AG08395 (cell line): ENCODE data around the gene LARP4B.

Experiments
- DNase-seq: peaks from one replicate; pipeline ENCODE4 v3.0.0; 2012; ENCODE audit warnings: mixed read lengths, low spot score

The LARP4B gene

GRCh38 chr10:931326-932318, at the start of gene LARP4B:
TSS of gene LARP4B (minus strand) at chr10:931705. CDS start at chr10:885721, 45,984 bp downstream.
- DNase-seq, result peak; percentile 99

GRCh38 chr10:980468-981093, 49.1 kb upstream of the LARP4B start:
- DNase-seq, result no peak

- no peak for DNase-seq
These were observed 47.4 kb upstream of the LARP4B start for GRCh38 chr10:978826-979421.

GRCh38 chr10:976316-976715, 44.8 kb upstream of the LARP4B start:
- DNase-seq, result no peak

GRCh38 chr10:974785-975074, 43.2 kb upstream of the LARP4B start:
- DNase-seq, result no peak

GRCh38 chr10:974038-974784, 42.7 kb upstream of the LARP4B start:
- no peak for DNase-seq

- no peak for DNase-seq
These were observed 41.3 kb upstream of the LARP4B start for GRCh38 chr10:972763-973162.

GRCh38 chr10:971613-972012, 40.1 kb upstream of the LARP4B start:
- DNase-seq, result no peak

- DNase-seq, result peak; percentile 25
These were observed 39.6 kb upstream of the LARP4B start for GRCh38 chr10:971150-971542.

GRCh38 chr10:970311-971149, 39.0 kb upstream of the LARP4B start:
- DNase-seq, result peak; percentile 24

GRCh38 chr10:969473-970150, 38.1 kb upstream of the LARP4B start:
- DNase-seq, result no peak

- DNase-seq, result no peak
These were observed 37.2 kb upstream of the LARP4B start for GRCh38 chr10:968546-969199.

- DNase-seq, result no peak
These were observed 35.1 kb upstream of the LARP4B start for GRCh38 chr10:966466-967235.

GRCh38 chr10:964988-965417, 33.5 kb upstream of the LARP4B start:
- no peak for DNase-seq

GRCh38 chr10:964321-964987, 32.9 kb upstream of the LARP4B start:
- no peak for DNase-seq

- no peak for DNase-seq
These were observed 32.1 kb upstream of the LARP4B start for GRCh38 chr10:963655-964054.

GRCh38 chr10:963186-963585, 31.7 kb upstream of the LARP4B start:
- no peak for DNase-seq

- no peak for DNase-seq
These were observed 30.8 kb upstream of the LARP4B start for GRCh38 chr10:962342-962741.

GRCh38 chr10:958856-959255, 27.4 kb upstream of the LARP4B start:
- no peak for DNase-seq
